GM18873 (cell line): ENCODE measurements around the gene AQP12A.

Experiments
- ATAC-seq: cut with Tn5 transposase; IDR thresholded peaks from one replicate; pipeline ENCODE4 v1.9.1; 2021; ENCODE audit warnings: mild to moderate bottlenecking, moderate library complexity, moderate number of reproducible peaks; ENCODE audit not compliant: unreplicated experiment, low FRiP score

Gene AQP12A

GRCh38 chr2:240733803-240734495 lies 42.3 kb downstream of the AQP12A start:
- no peak for ATAC-seq

DNA sequence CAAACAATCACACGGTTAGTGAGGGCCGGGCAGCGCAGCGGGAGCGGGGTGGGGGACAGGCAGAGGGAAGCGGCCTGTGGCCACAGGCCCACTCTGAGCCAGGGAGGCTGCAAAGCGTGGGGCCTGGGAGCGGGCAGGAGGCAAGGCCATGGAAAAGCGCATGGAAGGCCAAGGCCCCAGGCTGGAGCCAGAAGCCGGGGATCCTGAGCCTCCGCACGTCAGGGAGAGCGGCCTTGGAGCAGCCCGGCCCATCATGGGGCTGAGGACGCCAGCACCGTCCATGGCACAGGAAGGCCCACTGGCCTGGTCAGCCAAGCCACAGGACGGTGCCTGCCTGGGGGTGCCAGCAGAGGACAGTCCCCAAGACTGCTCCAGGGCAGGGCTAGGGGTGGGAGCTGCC lies 43.1 kb downstream of the AQP12A start:
- no peak for ATAC-seq

- ATAC-seq: no peak
Observed at GRCh38 chr2:240735476-240735875, 43.8 kb downstream of the AQP12A start.

- no peak for ATAC-seq
Observed at GRCh38 chr2:240736281-240737250, 44.9 kb downstream of the AQP12A start.

GRCh38 chr2:240737512-240737911 lies 45.8 kb downstream of the AQP12A start:
- no peak for ATAC-seq

DNA sequence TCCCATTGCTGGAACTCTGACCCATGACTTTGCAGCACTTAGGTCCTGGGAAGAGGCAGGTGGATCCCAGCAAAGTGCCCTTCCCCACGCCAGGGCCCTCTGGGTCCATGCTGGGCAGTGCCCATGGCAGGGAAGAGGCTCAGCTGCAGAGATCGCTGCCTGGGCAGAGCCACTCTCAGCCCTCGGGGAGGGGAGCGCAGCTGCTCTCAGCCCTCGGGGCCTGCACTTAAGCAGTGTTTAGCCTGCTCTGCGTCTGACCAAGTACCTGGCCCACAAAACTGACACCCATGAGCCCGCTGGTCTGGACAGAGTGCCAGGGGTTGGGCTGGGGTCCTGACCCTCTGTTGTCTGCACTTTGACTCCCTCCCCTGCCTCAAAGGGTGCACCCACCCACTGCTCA lies 46.3 kb downstream of the AQP12A start:
- ATAC-seq: no peak

DNA sequence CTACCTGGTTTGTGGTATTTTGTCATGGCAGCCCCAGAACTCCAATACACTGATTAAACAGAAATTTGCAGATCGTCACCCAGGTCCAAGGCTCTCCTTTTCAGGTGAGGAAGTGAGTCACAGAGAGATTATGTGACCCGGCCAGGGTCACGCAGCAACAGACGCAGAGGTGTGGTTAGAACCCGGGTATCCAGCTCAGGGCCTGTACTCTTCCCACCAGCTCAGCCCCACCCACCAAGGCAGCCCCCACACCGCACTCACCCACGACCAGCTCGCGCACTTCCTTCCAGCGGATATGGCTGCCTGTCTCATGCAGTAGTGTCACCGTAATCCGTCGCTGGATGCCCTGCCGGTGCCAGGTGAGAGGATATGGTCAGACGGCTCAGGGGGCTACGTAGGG lies 48.1 kb downstream of the AQP12A start:
- ATAC-seq: no peak

GRCh38 chr2:240741091-240741490 lies 49.4 kb downstream of the AQP12A start:
- ATAC-seq: no peak

GRCh38 chr2:240742602-240743095 lies 51.0 kb downstream of the AQP12A start:
- no peak for ATAC-seq

- ATAC-seq: no peak
Observed at GRCh38 chr2:240745456-240745855, 53.8 kb downstream of the AQP12A start.

DNA sequence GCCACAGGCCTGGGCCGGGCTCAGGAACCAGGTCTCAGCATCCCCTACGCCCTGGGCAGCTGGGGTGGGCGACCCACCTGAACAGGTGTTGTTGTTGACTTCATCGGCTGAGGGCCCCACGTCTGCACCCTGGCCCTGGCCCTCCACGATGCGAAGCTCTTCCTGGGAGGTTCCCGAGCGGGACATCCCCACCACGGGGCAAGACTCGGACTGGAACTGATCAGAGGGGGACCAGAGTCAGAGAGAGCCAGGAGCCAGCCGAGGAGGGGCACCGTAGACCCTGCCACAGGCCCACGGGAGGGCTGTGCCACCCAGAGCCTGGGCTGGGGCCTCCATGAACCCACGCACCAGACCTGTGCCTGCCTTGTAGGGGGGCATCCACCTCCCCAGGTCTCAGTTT lies 54.3 kb downstream of the AQP12A start:
- no peak for ATAC-seq

GRCh38 chr2:240746671-240747070 lies 55.0 kb downstream of the AQP12A start:
- no peak for ATAC-seq

- ATAC-seq: no peak
Observed at GRCh38 chr2:240747256-240747655, 55.6 kb downstream of the AQP12A start.
